Small intestine (tissue), 16 donors: ENCODE measurements around the gene COL11A2. TPM values are rescaled to one million over a fixed set of nuclear protein-coding genes. Genes with fewer than 3 reads are reported as not detected.
"Not testable (repeated sequence)": the region's sequence is repeated elsewhere in the genome, so short reads cannot be mapped to it uniquely, and the experiment has no call there.

Experiments
- DNase-seq, 2 donors: peaks; one replicate each; pipeline versions ENCODE4 v3.0.0 to v3.0.0-alpha.2; 2013
- FAIRE-seq: peaks from 2 replicates; lab custom pipeline; 2012; peaks lifted over from hg19 to GRCh38; lab: Jason Lieb, UNC
- H3K27ac ChIP-seq, 3 donors: one replicate each; pipeline ENCODE4 v1.5.1; 2013; ENCODE audit warnings: low read length in 2 of 3, mild to moderate bottlenecking in 2 of 3, control low read depth in 1 of 3, inconsistent platforms in 1 of 3, low read depth in 1 of 3, moderate library complexity in 1 of 3
- H3K27me3 ChIP-seq, 3 donors: one replicate each; pipeline ENCODE4 v1.6.1; 2013; ENCODE audit warnings: low read length in 3 of 3, inconsistent platforms in 1 of 3; ENCODE audit not compliant: control insufficient read depth in 3 of 3, insufficient read depth in 3 of 3
- H3K36me3 ChIP-seq, 3 donors: one replicate each; pipeline ENCODE4 v1.6.1; 2013; ENCODE audit warnings: low read length in 3 of 3, inconsistent platforms in 1 of 3, low read depth in 1 of 3, mild to moderate bottlenecking in 1 of 3, moderate library complexity in 1 of 3; ENCODE audit not compliant: control insufficient read depth in 3 of 3, insufficient read depth in 2 of 3
- H3K4me1 ChIP-seq, 3 donors: one replicate each; pipeline ENCODE4 v1.6.1; 2013; ENCODE audit warnings: low read length in 2 of 3, inconsistent platforms in 1 of 3, low read depth in 1 of 3, mild to moderate bottlenecking in 1 of 3, moderate library complexity in 1 of 3; ENCODE audit not compliant: control insufficient read depth in 3 of 3, insufficient read depth in 2 of 3
- H3K4me3 ChIP-seq, 3 donors: one replicate each; pipeline ENCODE4 v1.5.1; 2013; ENCODE audit warnings: low read length in 3 of 3, control low read depth in 1 of 3, inconsistent platforms in 1 of 3, low read depth in 1 of 3, mild to moderate bottlenecking in 1 of 3, moderate library complexity in 1 of 3
- H3K9me3 ChIP-seq, 2 donors: one replicate each; pipeline ENCODE4 v1.6.1; 2013; ENCODE audit warnings: low read depth in 1 of 2, low read length in 1 of 2; ENCODE audit not compliant: control insufficient read depth in 2 of 2, insufficient read depth in 1 of 2
- WGBS, 3 donors: extraction: QIAGEN DNeasy Blood & Tissue Kit; methylation state at CpG; one replicate each; pipeline ENCODE4 v1.1.7; 2013; 5-methylcytosine and 5-hydroxymethylcytosine counted together
- long read RNA-seq, 10 donors: transcript quantifications; one replicate each; lab custom pipeline, GENCODE V29; 2026
- polyA plus RNA-seq, 4 donors: library from polyadenylated mRNA; stranded (reverse) in 3 of 4; unstranded in 1 of 4; fragments of 200-250 nt in 3 of 4; fragments of 120-200 nt in 1 of 4; gene quantifications; one replicate each; pipeline versions ENCODE4 v1.2.1 to v1.2.3, GENCODE V29; 2013
- donor health status: healthy with polysubstance abuse.
- donor health status: control.
- donor health status: control.
- donor health status: Bipolar disorder and iron deficiency.
- donor health status: healthy.

COL11A2 gene
- polyA plus RNA-seq = 1 to 10 TPM in 1 of 4 donors, under 1 TPM in 3; 0.27 to 7.5 (median 0.62) TPM
- long read RNA-seq, donor 1, partial matches to known transcripts = 15,033 of 15,758 reads
- long read RNA-seq, donor 1, other reads (novel, unspliced or antisense) = 725 of 15,758 reads
- long read RNA-seq, donor 2 = 0 reads
- long read RNA-seq, donor 3 = 0 reads
- long read RNA-seq, donor 4 = 0 reads
- long read RNA-seq, donor 5 = 0 reads
- long read RNA-seq, donor 6 = 0 reads
- long read RNA-seq, donor 7, transcript COL11A2-204 (5 exons, 1,194 nt) = major isoform, 15 of 139 reads
- long read RNA-seq, donor 7, partial matches to known transcripts = 93 of 139 reads
- long read RNA-seq, donor 7, other reads (novel, unspliced or antisense) = 31 of 139 reads
- long read RNA-seq, donor 8, partial matches to known transcripts = 0 of 1 reads
- long read RNA-seq, donor 8, other reads (novel, unspliced or antisense) = 0 of 1 reads
- long read RNA-seq, donor 9 = 0 reads
- long read RNA-seq, donor 10, partial matches to known transcripts = 0 of 1 reads
- long read RNA-seq, donor 10, other reads (novel, unspliced or antisense) = 0 of 1 reads

DNA sequence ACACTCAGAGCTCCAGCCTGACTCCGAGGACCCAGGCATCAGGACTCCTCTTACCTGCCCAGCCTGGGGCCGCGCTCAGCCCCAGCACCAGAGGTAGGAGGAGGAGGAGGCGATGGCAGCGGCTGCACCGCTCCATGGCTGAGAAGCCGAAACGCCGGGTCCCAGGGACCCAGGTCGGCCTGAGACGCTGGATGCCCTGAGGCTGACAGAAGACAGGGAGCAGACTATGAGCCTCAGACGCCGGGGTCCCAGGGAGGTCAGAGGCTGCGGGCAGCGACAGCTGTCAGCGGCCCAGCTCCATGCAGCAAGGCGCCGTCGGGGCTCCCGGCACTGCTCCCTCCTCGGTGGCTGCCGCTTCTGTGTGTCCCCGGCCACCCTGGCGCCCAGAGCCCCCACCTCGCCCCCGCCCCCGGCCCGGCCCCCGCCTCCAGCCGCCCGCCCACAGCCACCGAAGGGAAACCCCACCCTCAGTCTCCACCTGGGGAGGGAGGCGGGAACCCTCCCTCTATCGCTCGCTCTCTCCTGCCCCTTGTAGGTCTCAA lies at the start of gene COL11A2:
TSS of gene COL11A2 (minus strand) at position 363 of the 542 bp plus-strand sequence. CDS start at position 136, 227 bp downstream.
- Histone ChIP-seq H3K36me3 (peaks cover 14 to 34% (median 14%) of the 10 kb centered on the region in 3 donors), H3K4me3 (peak within 1 kb of the TSS in 2 of 3 donors; percentile 10 to 18), H3K9me3 (no peaks in the 10 kb centered on the region), H3K27ac (no peak within 1 kb of the TSS), H3K27me3 (peaks cover 0 to 28% (median 9%) of the 10 kb centered on the region in 3 donors), H3K4me1 (peaks cover 0 to 16% (median 3%) of the 10 kb centered on the region in 3 donors)
- 2 to 13% (median 8%) methylated on average over 24 to 33 of the region's 35 CpGs for WGBS, 3 donors
- no peak for DNase-seq
- FAIRE-seq = no peak

- peaks cover 0 to 23% (median 0%) of the 10 kb centered on the region in 3 donors for H3K27me3 ChIP-seq
- DNase-seq (no peak), FAIRE-seq (no peak)
- no peaks in the 10 kb centered on the region for H3K36me3 ChIP-seq
- H3K4me1 ChIP-seq = no peaks in the 10 kb centered on the region
- H3K27ac ChIP-seq = no peak overlapping the region
- no peak overlapping the region for H3K4me3 ChIP-seq
- 46 to 60% (median 48%) methylated on average over 3 of the region's 3 CpGs for WGBS, 3 donors
- no peaks in the 10 kb centered on the region for H3K9me3 ChIP-seq
Observed at GRCh38 chr6:33241968-33242367, 49.7 kb upstream of the COL11A2 start.

DNA sequence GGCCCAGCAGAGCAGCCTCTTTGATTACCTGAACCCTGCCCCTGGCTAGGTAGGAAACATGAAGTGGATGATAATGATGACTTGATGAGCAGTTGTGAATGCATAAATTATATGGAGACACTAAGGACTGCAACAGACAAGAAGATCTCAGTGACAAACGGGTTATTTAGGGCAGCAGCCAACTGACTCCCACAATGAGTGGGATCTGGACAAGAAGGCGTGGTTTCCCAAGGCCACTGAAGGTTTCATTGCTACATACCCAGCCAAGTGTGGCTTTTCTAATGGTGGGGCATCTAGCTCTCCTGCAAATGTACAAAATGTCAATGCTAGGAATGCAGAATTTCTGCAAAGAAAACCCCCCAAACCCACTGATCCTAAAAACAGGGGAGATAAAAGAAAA lies 45.5 kb upstream of the COL11A2 start:
- H3K36me3 ChIP-seq = no peaks in the 10 kb centered on the region
- peaks cover 0 to 32% (median 0%) of the 10 kb centered on the region in 3 donors for H3K27me3 ChIP-seq
- no peak overlapping the region for H3K27ac ChIP-seq
- no peak for FAIRE-seq
- no peak overlapping the region for H3K4me3 ChIP-seq
- no peaks in the 10 kb centered on the region for H3K4me1 ChIP-seq
- H3K9me3 ChIP-seq = no peaks in the 10 kb centered on the region
- DNase-seq = no peak
- whole genome bisulfite sequencing, 3 donors = 41 to 59% (median 56%) methylated on average over 2 of the region's 2 CpGs

GRCh38 chr6:33236852-33237251 lies 44.6 kb upstream of the COL11A2 start:
- no peaks in the 10 kb centered on the region for H3K36me3 ChIP-seq
- DNase-seq (no peak), FAIRE-seq (no peak)
- 87 to 91% (median 89%) methylated on average over 6 of the region's 6 CpGs for WGBS, 3 donors
- no peaks in the 10 kb centered on the region for H3K4me1 ChIP-seq
- no peaks in the 10 kb centered on the region for H3K9me3 ChIP-seq
- no peak overlapping the region for H3K27ac ChIP-seq
- H3K4me3 ChIP-seq = no peak overlapping the region
- peaks cover 0 to 34% (median 0%) of the 10 kb centered on the region in 3 donors for H3K27me3 ChIP-seq

DNA sequence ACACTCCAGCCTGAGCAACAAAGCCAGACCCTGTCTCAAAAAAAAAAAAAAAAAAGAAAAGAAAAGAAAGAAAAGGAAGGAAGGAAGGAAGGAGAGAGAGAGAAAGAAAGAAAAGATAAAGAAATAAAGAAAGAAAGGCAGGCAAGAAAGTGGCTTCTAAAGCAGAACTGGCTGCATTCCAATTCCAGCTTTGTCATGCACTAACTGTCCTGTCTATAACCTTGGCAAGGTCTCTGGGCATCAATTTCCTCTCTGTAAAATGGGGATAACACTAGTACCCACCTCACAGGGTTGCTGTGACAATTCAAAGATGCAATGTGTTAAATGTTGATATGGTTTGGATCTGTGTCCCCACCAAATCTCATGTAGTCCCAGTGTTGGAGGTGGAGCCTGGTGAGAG lies 44.1 kb upstream of the COL11A2 start:
- no peaks in the 10 kb centered on the region for H3K36me3 ChIP-seq
- H3K27ac ChIP-seq = no peak overlapping the region
- DNase-seq = no peak
- H3K9me3 ChIP-seq = no peaks in the 10 kb centered on the region
- no peaks in the 10 kb centered on the region for H3K4me1 ChIP-seq
- peaks cover 0 to 34% (median 0%) of the 10 kb centered on the region in 3 donors for H3K27me3 ChIP-seq
- H3K4me3 ChIP-seq = no peak overlapping the region
- no peak for FAIRE-seq

DNA sequence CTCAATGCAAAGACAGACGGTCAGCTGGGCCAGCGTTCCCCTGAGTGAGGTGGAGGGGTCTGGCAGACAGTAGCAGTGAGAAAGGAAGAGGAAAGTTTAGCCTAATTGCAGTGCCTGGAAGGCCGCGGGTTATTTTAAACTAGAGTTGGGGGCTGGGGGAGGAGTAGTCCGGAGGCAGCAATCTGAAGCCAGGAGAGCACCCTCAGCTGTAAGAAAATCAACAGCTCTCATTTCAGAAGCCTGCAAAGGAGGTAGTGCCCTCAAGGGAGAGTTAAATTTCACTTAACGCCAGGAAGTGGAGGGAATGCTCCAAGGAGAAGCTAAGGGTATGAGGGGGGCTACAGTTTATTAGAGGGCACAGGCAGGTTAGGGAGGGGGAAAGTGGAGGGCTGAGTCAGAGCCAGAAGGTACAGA lies 43.0 kb upstream of the COL11A2 start:
- no peaks in the 10 kb centered on the region for H3K4me1 ChIP-seq
- WGBS, 3 donors = 24 to 37% (median 33%) methylated on average over 6 of the region's 6 CpGs
- H3K27me3 ChIP-seq = peaks cover 0 to 30% (median 0%) of the 10 kb centered on the region in 3 donors
- H3K27ac ChIP-seq = no peak overlapping the region
- H3K36me3 ChIP-seq = no peaks in the 10 kb centered on the region
- no peaks in the 10 kb centered on the region for H3K9me3 ChIP-seq
- no peak for FAIRE-seq
- H3K4me3 ChIP-seq = no peak overlapping the region
- DNase-seq = no peak

GRCh38 chr6:33226503-33227120 lies 34.3 kb upstream of the COL11A2 start:
- not testable (repeated sequence) for H3K36me3 ChIP-seq, H3K27ac ChIP-seq, H3K4me3 ChIP-seq, DNase-seq, FAIRE-seq, H3K4me1 ChIP-seq, H3K9me3 ChIP-seq
- WGBS, 3 donors = 48 to 60% (median 56%) methylated on average over 14 of the region's 14 CpGs
- peaks cover 0 to 11% (median 0%) of the 10 kb centered on the region in 3 donors for H3K27me3 ChIP-seq

GRCh38 chr6:33217681-33218080 lies 25.4 kb upstream of the COL11A2 start:
- no peak for FAIRE-seq
- no peaks in the 10 kb centered on the region for H3K36me3 ChIP-seq
- no peak overlapping the region for H3K27ac ChIP-seq
- H3K27me3 ChIP-seq = peaks cover 2 to 38% (median 3%) of the 10 kb centered on the region in 3 donors
- no peak for DNase-seq
- 63 to 66% (median 63%) methylated on average over 3 of the region's 3 CpGs for WGBS, 3 donors
- H3K4me1 ChIP-seq = peaks cover 3 to 12% (median 4%) of the 10 kb centered on the region in 3 donors
- no peak overlapping the region for H3K4me3 ChIP-seq
- H3K9me3 ChIP-seq = no peaks in the 10 kb centered on the region
